HG03460 (cell line): ENCODE measurements around the gene HEATR1.
"Not testable (repeated sequence)": the region's sequence is repeated elsewhere in the genome, so short reads cannot be mapped to it uniquely, and the experiment has no call there.

Source experiments
- ATAC-seq: cut with Tn5 transposase; IDR thresholded peaks from one replicate; pipeline ENCODE4 v1.9.1; 2021; ENCODE audit not compliant: unreplicated experiment

Gene HEATR1

GRCh38 chr1:236602171-236602570, 2.1 kb downstream of the HEATR1 start:
- no peak for ATAC-seq

GRCh38 chr1:236590553-236591150, 13.7 kb downstream of the HEATR1 start:
- ATAC-seq = no peak

- ATAC-seq = no peak
Observed at GRCh38 chr1:236589531-236589930, 14.8 kb downstream of the HEATR1 start.

GRCh38 chr1:236581528-236581927, 22.8 kb downstream of the HEATR1 start:
- ATAC-seq = no peak

- not testable (repeated sequence) for ATAC-seq
Observed at GRCh38 chr1:236580404-236580803, 23.9 kb downstream of the HEATR1 start.

GRCh38 chr1:236578661-236579060, 25.7 kb downstream of the HEATR1 start:
- ATAC-seq = no peak

GRCh38 chr1:236577041-236577440, 27.3 kb downstream of the HEATR1 start:
- ATAC-seq = not testable (repeated sequence)

- ATAC-seq = no peak
Observed at GRCh38 chr1:236576004-236576403, 28.3 kb downstream of the HEATR1 start.

- no peak for ATAC-seq
Observed at GRCh38 chr1:236575523-236575922, 28.8 kb downstream of the HEATR1 start.

- ATAC-seq = no peak
Observed at GRCh38 chr1:236568285-236568894, 35.9 kb downstream of the HEATR1 start.

GRCh38 chr1:236565530-236565929, 38.8 kb downstream of the HEATR1 start:
- no peak for ATAC-seq

- no peak for ATAC-seq
Observed at GRCh38 chr1:236561976-236562375, 42.3 kb downstream of the HEATR1 start.

GRCh38 chr1:236560213-236560771, 44.0 kb downstream of the HEATR1 start:
- no peak for ATAC-seq

GRCh38 chr1:236558846-236559245, 45.5 kb downstream of the HEATR1 start:
- ATAC-seq = no peak

- no peak for ATAC-seq
Observed at GRCh38 chr1:236558081-236558480, 46.2 kb downstream of the HEATR1 start.

- ATAC-seq = no peak
Observed at GRCh38 chr1:236556606-236557005, 47.7 kb downstream of the HEATR1 start.

GRCh38 chr1:236553370-236553769, 50.9 kb downstream of the HEATR1 start:
- no peak for ATAC-seq

- no peak for ATAC-seq
Observed at GRCh38 chr1:236552901-236553300, 51.4 kb downstream of the HEATR1 start.

- ATAC-seq = no peak
Observed at GRCh38 chr1:236552096-236552495, 52.2 kb downstream of the HEATR1 start.

GRCh38 chr1:236550961-236551851, 53.1 kb downstream of the HEATR1 start:
- ATAC-seq = no peak

GRCh38 chr1:236548452-236548851, 55.9 kb downstream of the HEATR1 start:
- no peak for ATAC-seq
